Measurements from ENCODE around the gene CEP350. TPM values are rescaled to one million over a fixed set of nuclear protein-coding genes. Genes with fewer than 3 reads are reported as not detected.

The CEP350 gene
- total RNA-seq, 4 donors from 2014 or later: 74.4 to 89.0 (median 82.0) TPM

- H3K4me3 ChIP-seq: no peak overlapping the region
- H3K27me3 ChIP-seq: no peaks in the 10 kb centered on the region
- no peaks in the 10 kb centered on the region for H3K9me3 ChIP-seq
- TF ChIP-seq CTCF (IDR thresholded peaks at IDR 0.05): no peak
- TF ChIP-seq POLR2A (IDR thresholded peaks at IDR 0.05): no peak
- TF ChIP-seq EP300 (IDR thresholded peaks at IDR 0.05): no peak
- no peak for TF ChIP-seq POLR2AphosphoS5 (IDR thresholded peaks at IDR 0.05)
- ATAC-seq: no peak
- 77 to 85% methylated on average over 2 of the region's 2 CpGs for WGBS, 2 donors (ENCODE audit: low coverage in 1 of 2)
- peaks cover 0 to 6% of the 10 kb centered on the region in 2 donors for H3K36me3 ChIP-seq
- H3K27ac ChIP-seq: no peak overlapping the region
- peaks cover 0 to 36% (median 16%) of the 10 kb centered on the region in 3 donors for H3K4me1 ChIP-seq
Observed at GRCh38 chr1:180163041-180163440, 208.4 kb downstream of the CEP350 start.

Other genes with a start within 250 kb of the CEP350 start
- gene FAM163A, start 211.5 kb upstream of the CEP350 start, total RNA-seq: under 1 TPM in 2 of 4 donors, not detected in 2; 0.19 to 0.67 TPM
- 10 to 100 TPM; 61.5 to 73.8 (median 68.0) TPM for gene TOR1AIP2, start 77.0 kb upstream of the CEP350 start, total RNA-seq
- 100 to 1,000 TPM; 132 to 162 (median 141) TPM for gene TOR1AIP1, start 72.5 kb upstream of the CEP350 start, total RNA-seq
- gene QSOX1, start 200.1 kb downstream of the CEP350 start, total RNA-seq: 100 to 1,000 TPM in 2 of 4 donors, 10 to 100 TPM in 2; 71.5 to 132 (median 106) TPM